K562 (cell line): Measurements from ENCODE around the gene PNRC1. TPM values are rescaled to one million over a fixed set of nuclear protein-coding genes. Genes with fewer than 3 reads are reported as not detected.
"Not testable (repeated sequence)": the region's sequence is repeated elsewhere in the genome, so short reads cannot be mapped to it uniquely, and the experiment has no call there.

Experiments used
- ATAC-seq: fragments of 200-7000 bp; cut with Tn5 transposase; 3 replicates; pipeline ENCODE4 v1.9.1; 2020; ENCODE audit warnings: moderate library complexity
- BruUV-seq: library from RNA; stranded (reverse); fragments of 400-500 nt; replicated peaks from 2 replicates; lab custom pipeline; 2021; lab: Mats Ljungman, UMichigan
- CTCF ChIA-PET: fragments of 300-600 bp; formaldehyde crosslinking; extraction: SDS; loops from one replicate; lab custom pipeline; 2021; ENCODE audit warnings: low intra/inter-chr PET ratio; lab: Yijun Ruan, JAX
- POLR2A ChIA-PET: fragments of 300-600, 350-650 bp; sonication (Branson Sonifier 250); formaldehyde crosslinking; extraction: SDS; loops from one replicate; lab custom pipeline; 2021; ENCODE audit warnings: antibody characterized with exemption, inconsistent platforms; lab: Yijun Ruan, JAX
- DNase-seq, 4 experiments: peaks; one replicate each; pipeline versions ENCODE4 v3.0.0 to v3.0.0-alpha.2; 2011 to 2018; ENCODE audit warnings: low spot score in 3 of 4, mixed read lengths in 3 of 4; ENCODE audit errors: extremely low read depth in 1 of 4
- FAIRE-seq: peaks from 2 replicates; lab custom pipeline; 2011; peaks lifted over from hg19 to GRCh38; lab: Jason Lieb, UNC
- H2AFZ ChIP-seq: 2 replicates; pipeline ENCODE4 v1.6.0; 2011; ENCODE audit warnings: low read depth, low read length, control low read depth, inconsistent platforms
- H3K27ac ChIP-seq: fragments of 200-600 bp; 3 replicates; pipeline ENCODE4 v1.8.0; 2011; ENCODE audit warnings: low read depth, mild to moderate bottlenecking, control low read depth, inconsistent platforms, low read length, moderate library complexity, mixed read lengths; ENCODE audit errors: extremely low read depth
- H3K27me3 ChIP-seq, 2 experiments: fragments of 300-600 bp in 1 of 2; 2 replicates in 1 of 2; 3 replicates in 1 of 2; pipeline versions ENCODE4 v1.6.0 to v1.8.0; 2011; ENCODE audit warnings: inconsistent platforms in 2 of 2, low read length in 2 of 2, mild to moderate bottlenecking in 1 of 2, mixed read lengths in 1 of 2, moderate library complexity in 1 of 2; ENCODE audit not compliant: control insufficient read depth in 2 of 2, insufficient read depth in 2 of 2
- H3K36me3 ChIP-seq: fragments of 300-600 bp; 3 replicates; pipeline ENCODE4 v1.8.0; 2011; ENCODE audit warnings: mild to moderate bottlenecking, low read length, inconsistent platforms; ENCODE audit not compliant: control insufficient read depth, insufficient read depth
- H3K4me1 ChIP-seq, 2 experiments: fragments of 200-600 bp in 1 of 2; replicated peaks in 1 of 2; 2 replicates in 1 of 2; 3 replicates in 1 of 2; pipeline versions ENCODE4 v1.5.1 to v1.8.0; 2011; ENCODE audit warnings: inconsistent platforms in 2 of 2, low read length in 2 of 2, mild to moderate bottlenecking in 1 of 2, mixed read lengths in 1 of 2, moderate library complexity in 1 of 2; ENCODE audit not compliant: control insufficient read depth in 2 of 2, insufficient read depth in 2 of 2
- H3K4me2 ChIP-seq: 2 replicates; pipeline ENCODE4 v1.6.1; 2011; ENCODE audit warnings: low read length, control low read depth, inconsistent platforms, mixed read lengths; ENCODE audit not compliant: insufficient read depth
- H3K4me3 ChIP-seq: fragments of 200-600 bp; sonication (generic), shearing (Covaris generic); 2 replicates; pipeline ENCODE4 v1.5.1; 2016; ENCODE audit warnings: control low read depth, inconsistent platforms
- H3K79me2 ChIP-seq: fragments of 200-600 bp; 3 replicates; pipeline ENCODE4 v1.8.0; 2011; ENCODE audit warnings: low read length, inconsistent platforms; ENCODE audit not compliant: control insufficient read depth, insufficient read depth
- H3K9ac ChIP-seq, 2 experiments: 2 replicates each; pipeline versions ENCODE4 v1.6.0 to v1.6.1; 2011; ENCODE audit warnings: low read depth in 2 of 2, low read length in 2 of 2, control low read depth in 1 of 2, inconsistent platforms in 1 of 2, mild to moderate bottlenecking in 1 of 2, mixed read lengths in 1 of 2; ENCODE audit not compliant: insufficient read depth in 1 of 2
- H3K9me1 ChIP-seq: one replicate; pipeline ENCODE4 v1.6.0; 2011; ENCODE audit warnings: inconsistent platforms, mild to moderate bottlenecking, low read length, moderate library complexity; ENCODE audit not compliant: control insufficient read depth, insufficient read depth
- H3K9me3 ChIP-seq: replicated peaks from 2 replicates; pipeline ENCODE4 v1.5.1; 2011; ENCODE audit warnings: low read depth, low read length, inconsistent platforms; ENCODE audit not compliant: control insufficient read depth, insufficient read depth
- H4K20me1 ChIP-seq: replicated peaks from 2 replicates; pipeline ENCODE4 v1.6.1; 2011; ENCODE audit warnings: low read length, inconsistent platforms, mixed read lengths; ENCODE audit not compliant: control insufficient read depth, insufficient read depth
- ETV6 ChIP-seq, 3 experiments: fragments of 150-350 bp in 1 of 3; sonication (generic) in 1 of 3; formaldehyde crosslinking in 1 of 3; IDR thresholded peaks; 2 replicates each; pipeline versions ENCODE4 v1.6.1 to v1.8.0; 2014 to 2022; ENCODE audit warnings: borderline replicate concordance in 2 of 3, low read depth in 2 of 3, antibody characterized with exemption in 1 of 3, low read length in 1 of 3, mild to moderate bottlenecking in 1 of 3, missing genetic modification reagents in 1 of 3
- FIP1L1 ChIP-seq: fragments of 200-400 bp; formaldehyde crosslinking; IDR thresholded peaks from 2 replicates; pipeline ENCODE4 v1.6.1; 2018; ENCODE audit warnings: mild to moderate bottlenecking, low read depth, low read length; ENCODE audit not compliant: poor library complexity, severe bottlenecking
- NFIC ChIP-seq: fragments of 450-650 bp; IDR thresholded peaks from 2 replicates; pipeline ENCODE4 v1.6.1; 2017; ENCODE audit warnings: mild to moderate bottlenecking, inconsistent platforms
- NFIX ChIP-seq: fragments of 250-450 bp; sonication (Bioruptor Pico); IDR thresholded peaks from 2 replicates; pipeline ENCODE4 v1.4.0; 2020; ENCODE audit warnings: low read depth, mild to moderate bottlenecking, moderate library complexity
- NFRKB ChIP-seq: fragments of 450-650 bp; IDR thresholded peaks from 2 replicates; pipeline ENCODE4 v1.6.1; 2016; ENCODE audit warnings: low read depth
- NR2C2 ChIP-seq, 2 experiments: fragments of 200-800 bp in 1 of 2; sonication (Bioruptor generic) in 1 of 2; sonication (generic) in 1 of 2; formaldehyde crosslinking in 1 of 2; IDR thresholded peaks; 2 replicates each; pipeline versions ENCODE4 v1.6.1 to v1.8.0; 2016 to 2022; ENCODE audit warnings: mild to moderate bottlenecking in 1 of 2, missing compliant biosample characterization in 1 of 2, missing genetic modification characterization in 1 of 2, missing genetic modification reagents in 1 of 2
- PHB2 ChIP-seq: fragments of 450-650 bp; IDR thresholded peaks from 2 replicates; pipeline ENCODE4 v1.6.1; 2017; ENCODE audit warnings: low read depth
- SMAD1 ChIP-seq: fragments of 150-350 bp; IDR thresholded peaks from 2 replicates; pipeline ENCODE4 v1.6.1; 2014; ENCODE audit warnings: low read length, low read depth; ENCODE audit not compliant: partially characterized antibody
- ZBED1 ChIP-seq: IDR thresholded peaks from 2 replicates; pipeline ENCODE4 v1.6.1; 2014
- ZNF197 ChIP-seq: fragments of 200-800 bp; sonication (Bioruptor generic); IDR thresholded peaks from 2 replicates; pipeline ENCODE4 v1.6.1; 2016; ENCODE audit warnings: low read depth, missing genetic modification characterization, missing compliant biosample characterization
- WGBS: fragments of 100-300 bp; shearing (Covaris generic); methylation state at CpG from one replicate; pipeline ENCODE4 v1.1.6; 2016; ENCODE audit warnings: low coverage, mixed read lengths; ENCODE audit not compliant: insufficient coverage; ENCODE audit errors: missing lambda C conversion rate; 5-methylcytosine and 5-hydroxymethylcytosine counted together
- in situ Hi-C: fragments of 300-500 bp; cut with MboI; formaldehyde crosslinking; loops from 4 replicates; pipeline ENCODE4 v1.15.0; 2018; ENCODE audit warnings: inconsistent platforms, mixed read lengths
- intact Hi-C: fragments of 100-400 bp; cut with micrococcal nuclease; formaldehyde crosslinking; loops from 2 replicates; pipeline ENCODE4 v1.14.2; 2022
- polyA plus RNA-seq, 8 experiments: library from polyadenylated mRNA; depleted of rRNA in 4 of 8; stranded (reverse) in 5 of 8; unstranded in 3 of 8; fragments of >200 nt; fragmentation: Nextera tagmentation in 2 of 8; fragmentation: Illumina TruSeq in 1 of 8; extraction: Ambion mirVana in 2 of 8; extraction: Trizol in 1 of 8; gene quantifications; 2 replicates each; pipeline versions ENCODE4 v1.2.1 to v1.2.3, GENCODE V29; 2011 to 2014; ENCODE audit warnings: inconsistent platforms in 1 of 8, missing spikeins in 1 of 8
- total RNA-seq, 7 experiments: library from RNA; depleted of rRNA in 6 of 7; stranded (reverse); fragments of >200 nt in 6 of 7; fragmentation: Illumina TruSeq in 2 of 7; extraction: Trizol in 2 of 7; gene quantifications; 2 replicates each; pipeline versions ENCODE4 v1.2.1 to v1.2.3, GENCODE V29; 2011 to 2021; ENCODE audit warnings: low replicate concordance in 1 of 7

PNRC1 gene
- total and polyA plus RNA-seq, 9 of the 15 experiments (the other 6 are each of a cell fraction or from before 2014, with no cell fraction given) = 1.2 to 10.8 (median 6.5) TPM

DNA sequence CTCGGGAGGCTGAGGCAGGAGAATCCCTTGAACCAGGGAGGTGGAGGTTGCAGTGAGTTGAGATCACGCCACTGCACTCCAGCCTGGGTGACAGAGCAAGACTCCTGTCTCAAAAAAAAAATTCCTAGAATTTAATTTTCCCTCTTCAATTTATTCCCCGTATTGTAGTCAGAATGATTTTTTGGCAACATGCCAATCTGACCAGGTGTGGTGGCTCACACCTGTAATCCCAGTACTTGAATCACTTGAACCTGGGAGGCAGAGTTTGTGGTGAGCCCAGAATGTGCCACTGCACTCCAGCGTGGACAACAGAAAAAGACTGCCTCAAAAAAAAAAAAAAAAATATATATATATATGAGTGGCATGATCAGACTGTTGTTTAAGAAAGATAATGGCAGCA, 46.4 kb upstream of the PNRC1 start:
- in situ Hi-C loops, H3K9me3 ChIP-seq, H3K9me1 ChIP-seq, H3K36me3 ChIP-seq, H3K27ac ChIP-seq, DNase-seq, H4K20me1 ChIP-seq, BruUV-seq, CTCF ChIA-PET, H2AFZ ChIP-seq, H3K79me2 ChIP-seq, H3K4me3 ChIP-seq, FAIRE-seq, ATAC-seq, H3K27me3 ChIP-seq, POLR2A ChIA-PET, H3K4me2 ChIP-seq, H3K9ac ChIP-seq: not testable (repeated sequence)
- peaks cover 4 to 15% of the 10 kb centered on the region in 2 experiments; a peak in 3 of 5 replicates for H3K4me1 ChIP-seq
- intact Hi-C loops = loop anchor here (2.0 kb wide), 1 partner anchor 39 kb away; no protein-coding TSS in a partner anchor
- WGBS = 54% methylated on average over 4 of the region's 4 CpGs
- TF ChIP-seq NFIC (peak; percentile 96), NFIX (peak; percentile 95)

DNA sequence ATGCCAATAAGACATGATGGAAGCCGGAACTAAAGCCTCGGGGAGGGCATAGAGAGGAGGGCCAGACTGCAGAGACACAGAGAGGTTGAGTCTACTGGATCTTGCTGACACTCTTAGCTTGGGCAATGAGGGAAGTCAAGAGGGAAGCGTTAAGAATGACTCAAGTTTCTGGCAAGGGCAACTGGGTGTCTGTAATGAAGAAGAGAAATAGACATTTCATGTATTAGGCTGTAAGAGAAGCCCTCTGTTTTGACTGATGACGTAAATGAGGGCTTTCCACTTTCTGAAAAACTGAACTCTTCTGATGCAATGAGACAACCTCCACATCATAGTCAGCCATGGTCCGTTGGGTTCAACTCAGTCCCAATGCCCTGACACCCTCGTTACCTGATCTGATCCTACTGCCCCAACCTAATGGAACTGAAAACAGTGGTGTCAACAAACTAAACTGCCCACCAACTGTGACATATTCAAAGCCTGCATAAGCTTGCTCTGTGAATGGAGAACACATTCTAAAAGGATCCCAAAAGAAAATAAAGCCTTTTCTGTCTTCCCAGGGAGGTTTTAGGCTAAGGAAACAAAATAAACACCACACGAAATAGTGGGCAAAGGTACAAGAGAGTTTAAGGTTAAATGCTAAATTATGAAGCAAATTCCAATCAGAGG, 45.8 kb upstream of the PNRC1 start:
- Histone ChIP-seq H3K4me1 (peaks cover 4 to 15% of the 10 kb centered on the region in 2 experiments; a peak in 3 of 5 replicates), H3K4me3 (no peak overlapping the region), H3K27ac (peak overlapping the region; percentile 62; the same call in 2 of the 3 replicates), H3K9me3 (peaks cover 7% of the 10 kb centered on the region), H3K9me1 (no peaks in the 10 kb centered on the region), H4K20me1 (no peaks in the 10 kb centered on the region), H3K9ac (no peak overlapping the region), H2AFZ (peak overlapping the region; percentile 60), H3K36me3 (no peaks in the 10 kb centered on the region), H3K4me2 (peak overlapping the region; percentile 54; the same call in 1 of the 2 replicates), H3K27me3 (peaks cover 0 to under 1% of the 10 kb centered on the region in 2 experiments; a peak in 1 of 5 replicates), H3K79me2 (no peaks in the 10 kb centered on the region)
- ATAC-seq = no peak
- TF ChIP-seq SMAD1 (no peak), ZNF197 (peak; percentile 10; the same call in 1 of the 2 replicates), NR2C2 (CRISPR knock-in tag; IDR thresholded peaks at IDR 0.05) (no peak), NR2C2 (tag; IDR thresholded peaks at IDR 0.05) (no peak), ZBED1 (no peak), NFRKB (0 out of 2 replicates have a peak, but pooled peaks have one; percentile 21), PHB2 (no peak), FIP1L1 (no peak), ETV6 (IDR thresholded peaks at IDR 0.05; ENCODE audit: borderline replicate concordance in 1 of 2, low read depth in 2 of 2, low read length in 1 of 2) (no peak), ETV6 (CRISPR knock-in tag; IDR thresholded peaks at IDR 0.05; ENCODE audit: borderline replicate concordance) (no peak)
- DNase-seq = no peak
- intact Hi-C loops (loop anchor here (2.0 kb wide), 1 partner anchor 38 kb away; no protein-coding TSS in a partner anchor), in situ Hi-C loops (no loop called here)
- BruUV-seq = no TSS peak
- FAIRE-seq = peak; percentile 52
- ChIA-PET POLR2A (interaction anchor here (0.6 to 1.8 kb wide), 4 partner anchors 16 to 104 kb away, joined by 3 to 4 read pairs (median 3); partner anchors contain the start of gene PNRC1), CTCF (interaction anchor here (0.5 kb wide), 1 partner anchor 11 kb away, joined by 3 read pairs; no protein-coding TSS in a partner anchor)
- WGBS = 53% methylated on average over 7 of the region's 7 CpGs
